AG04450 (cell line): Measurements from ENCODE around the gene MUC21. TPM values are rescaled to one million over a fixed set of nuclear protein-coding genes. Genes with fewer than 3 reads are reported as not detected.
"Not testable (repeated sequence)": the region's sequence is repeated elsewhere in the genome, so short reads cannot be mapped to it uniquely, and the experiment has no call there.

ENCODE experiments used
- CTCF ChIA-PET: fragments of 300-600, 350-600 bp; formaldehyde crosslinking; extraction: SDS; loops from one replicate; lab custom pipeline; 2022; ENCODE audit warnings: antibody characterized with exemption, inconsistent platforms; lab: Charles Lee
- POLR2A ChIA-PET: fragments of 350-600 bp; formaldehyde crosslinking; extraction: SDS; loops from one replicate; lab custom pipeline; 2021; ENCODE audit warnings: antibody characterized with exemption, inconsistent platforms; lab: Yijun Ruan, JAX
- DNase-seq: peaks from one replicate; pipeline ENCODE4 v3.0.0-alpha.2; 2011; ENCODE audit warnings: low read depth, low spot score
- H3K27ac ChIP-seq: one replicate; pipeline ENCODE4 v1.5.1; 2012; ENCODE audit warnings: low read depth, low read length, control low read depth
- H3K27me3 ChIP-seq: one replicate; pipeline ENCODE4 v1.6.0; 2012; ENCODE audit warnings: low read length; ENCODE audit not compliant: control insufficient read depth, insufficient read depth
- H3K4me3 ChIP-seq: 2 replicates; pipeline ENCODE4 v1.5.1; 2011; ENCODE audit warnings: mild to moderate bottlenecking, low read depth, low read length, control low read depth
- H3K9me3 ChIP-seq: 2 replicates; pipeline ENCODE4 v1.5.1; 2012; ENCODE audit warnings: low read length; ENCODE audit not compliant: control insufficient read depth, insufficient read depth
- CTCF ChIP-seq: IDR thresholded peaks from 2 replicates; pipeline ENCODE4 v1.5.1; 2011; ENCODE audit warnings: low read depth, low read length, control low read depth, inconsistent platforms
- polyA plus RNA-seq: library from polyadenylated mRNA; depleted of rRNA; stranded (reverse); fragments of >200 nt; gene quantifications from 2 replicates; pipeline ENCODE4 v1.2.3, GENCODE V29; 2011

The MUC21 gene
- polyA plus RNA-seq, 1 experiment: not detected

GRCh38 chr6:31010393-31011060, 27.0 kb downstream of the MUC21 start, which contains the start of gene MUC22:
MUC22 (plus strand) TSS chr6:31010474; CDS start chr6:31010707, 233 bp downstream.
- Histone ChIP-seq H3K4me3 (no peak within 1 kb of the TSS), H3K9me3 (no peaks in the 10 kb centered on the region), H3K27me3 (peaks cover 11% of the 10 kb centered on the region), H3K27ac (no peak within 1 kb of the TSS)
- DNase-seq: no peak
- ChIA-PET CTCF (no interaction called here), POLR2A (no interaction called here)
- no peak for TF ChIP-seq CTCF

GRCh38 chr6:31011153-31011552, 27.6 kb downstream of the MUC21 start:
- peaks cover under 1% of the 10 kb centered on the region; the same call in 1 of the 2 replicates for H3K9me3 ChIP-seq
- ChIA-PET POLR2A (no interaction called here), CTCF (no interaction called here)
- H3K4me3 ChIP-seq: no peak overlapping the region
- TF ChIP-seq CTCF: no peak
- H3K27me3 ChIP-seq: peaks cover 12% of the 10 kb centered on the region
- no peak overlapping the region for H3K27ac ChIP-seq
- DNase-seq: no peak

GRCh38 chr6:31016659-31017299, 33.3 kb downstream of the MUC21 start:
- no peak for TF ChIP-seq CTCF
- no peak overlapping the region for H3K4me3 ChIP-seq
- DNase-seq: no peak
- ChIA-PET CTCF (no interaction called here), POLR2A (no interaction called here)
- H3K27ac ChIP-seq: no peak overlapping the region
- H3K9me3 ChIP-seq: peaks cover 10% of the 10 kb centered on the region
- peaks cover 19% of the 10 kb centered on the region for H3K27me3 ChIP-seq

GRCh38 chr6:31017436-31017835, 33.9 kb downstream of the MUC21 start:
- CTCF ChIA-PET, DNase-seq, H3K4me3 ChIP-seq, POLR2A ChIA-PET, H3K27ac ChIP-seq: not testable (repeated sequence)
- Histone ChIP-seq H3K27me3 (peaks cover 18% of the 10 kb centered on the region), H3K9me3 (peaks cover 10% of the 10 kb centered on the region)

- CTCF ChIA-PET: no interaction called here
- Histone ChIP-seq H3K27me3 (peaks cover 13% of the 10 kb centered on the region), H3K27ac (no peak overlapping the region), H3K9me3 (peaks cover 10% of the 10 kb centered on the region), H3K4me3 (no peak overlapping the region)
- no peak for TF ChIP-seq CTCF
- DNase-seq: no peak
- POLR2A ChIA-PET: no interaction called here
Observed at GRCh38 chr6:31020057-31020456, 36.5 kb downstream of the MUC21 start.

GRCh38 chr6:31020631-31021255, 37.2 kb downstream of the MUC21 start:
- peaks cover 11% of the 10 kb centered on the region for H3K27me3 ChIP-seq
- POLR2A ChIA-PET, CTCF ChIA-PET, H3K4me3 ChIP-seq, H3K27ac ChIP-seq, DNase-seq: not testable (repeated sequence)
- H3K9me3 ChIP-seq: peaks cover 10% of the 10 kb centered on the region

- DNase-seq, H3K27ac ChIP-seq, H3K9me3 ChIP-seq, H3K27me3 ChIP-seq, POLR2A ChIA-PET, CTCF ChIA-PET, H3K4me3 ChIP-seq: not testable (repeated sequence)
Observed at GRCh38 chr6:31021705-31022531, 38.4 kb downstream of the MUC21 start.
